ENCODE measurements around the gene ALG12. TPM values are rescaled to one million over a fixed set of nuclear protein-coding genes. Genes with fewer than 3 reads are reported as not detected.

Gene ALG12
- total RNA-seq, 1 experiment from 2014 or later: 18.6 TPM

DNA sequence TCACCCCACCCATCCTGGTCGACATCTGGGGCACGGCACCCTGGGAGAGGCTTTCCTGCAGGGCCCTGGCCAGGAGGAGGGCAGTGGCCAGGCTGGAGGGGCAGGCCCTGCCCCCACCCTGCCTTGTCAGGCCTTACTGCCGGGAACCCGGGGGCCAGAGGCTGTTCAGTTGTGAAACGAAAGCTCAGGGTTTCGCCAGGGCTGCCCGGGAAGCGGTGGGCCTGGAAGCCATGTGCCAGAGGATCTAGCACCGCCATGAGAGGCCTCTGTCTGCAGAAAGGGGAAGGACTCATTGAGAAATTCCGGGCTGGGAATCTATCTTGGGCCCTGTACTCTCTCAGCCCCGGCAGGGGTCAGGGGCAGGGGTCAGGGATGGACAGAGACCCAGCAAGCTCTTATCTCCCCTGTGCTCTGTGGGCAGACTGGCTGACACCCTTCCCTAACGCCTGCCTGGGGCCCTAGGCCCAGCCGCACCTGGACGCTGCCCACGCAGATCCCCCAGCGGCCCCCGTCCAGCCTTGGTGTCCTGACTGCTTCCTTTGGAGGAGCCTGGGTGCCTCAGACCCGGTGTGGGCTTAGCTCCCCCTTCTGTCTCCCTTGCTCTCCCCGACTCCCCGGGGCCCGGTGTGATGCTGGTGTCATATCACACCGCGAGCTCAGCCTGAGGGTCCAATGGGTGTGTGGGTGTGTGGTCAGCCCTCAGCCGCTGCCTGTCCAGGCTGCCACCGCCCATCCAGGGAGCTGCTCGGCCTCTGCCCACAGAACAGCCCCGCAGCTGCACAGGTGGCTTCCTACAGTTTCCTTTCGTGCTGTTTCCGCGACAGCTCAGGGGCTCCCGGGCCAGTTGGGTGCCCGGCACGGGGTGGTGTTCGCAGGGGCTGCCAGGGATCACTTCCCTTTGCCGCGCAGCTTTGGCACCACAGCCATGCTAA, 48.8 kb upstream of the ALG12 start:
- Histone ChIP-seq H3K36me3 (ENCODE audit: insufficient read depth, low read length, poor library complexity, severe bottlenecking) (peaks cover 23% of the 10 kb centered on the region), H3K27me3 (replicated peaks; ENCODE audit: insufficient read depth, low read depth, low read length, poor library complexity) (no peaks in the 10 kb centered on the region), H3K4me3 (ENCODE audit: low read depth, low read length, poor library complexity, severe bottlenecking) (no peak overlapping the region), H3K9me3 (ENCODE audit: low read depth, low read length, poor library complexity, severe bottlenecking) (no peaks in the 10 kb centered on the region), H3K27ac (ENCODE audit: low read depth, low read length, poor library complexity, severe bottlenecking) (no peak overlapping the region), H3K4me1 (ENCODE audit: insufficient read depth, low read length, poor library complexity, severe bottlenecking) (peaks cover 30% of the 10 kb centered on the region)
- POLR2A ChIA-PET (ENCODE audit: low non-redundant PET): no interaction called here
- no peak for TF ChIP-seq EZH2 (IDR thresholded peaks at IDR 0.05; ENCODE audit: borderline replicate concordance, low read depth, low read length, poor library complexity, severe bottlenecking)
- TF ChIP-seq, protein P1, sequence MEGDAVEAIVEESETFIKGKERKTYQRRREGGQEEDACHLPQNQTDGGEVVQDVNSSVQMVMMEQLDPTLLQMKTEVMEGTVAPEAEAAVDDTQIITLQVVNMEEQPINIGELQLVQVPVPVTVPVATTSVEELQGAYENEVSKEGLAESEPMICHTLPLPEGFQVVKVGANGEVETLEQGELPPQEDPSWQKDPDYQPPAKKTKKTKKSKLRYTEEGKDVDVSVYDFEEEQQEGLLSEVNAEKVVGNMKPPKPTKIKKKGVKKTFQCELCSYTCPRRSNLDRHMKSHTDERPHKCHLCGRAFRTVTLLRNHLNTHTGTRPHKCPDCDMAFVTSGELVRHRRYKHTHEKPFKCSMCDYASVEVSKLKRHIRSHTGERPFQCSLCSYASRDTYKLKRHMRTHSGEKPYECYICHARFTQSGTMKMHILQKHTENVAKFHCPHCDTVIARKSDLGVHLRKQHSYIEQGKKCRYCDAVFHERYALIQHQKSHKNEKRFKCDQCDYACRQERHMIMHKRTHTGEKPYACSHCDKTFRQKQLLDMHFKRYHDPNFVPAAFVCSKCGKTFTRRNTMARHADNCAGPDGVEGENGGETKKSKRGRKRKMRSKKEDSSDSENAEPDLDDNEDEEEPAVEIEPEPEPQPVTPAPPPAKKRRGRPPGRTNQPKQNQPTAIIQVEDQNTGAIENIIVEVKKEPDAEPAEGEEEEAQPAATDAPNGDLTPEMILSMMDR (conservative IDR thresholded peaks at IDR 0.05; ENCODE audit: low read depth, low read length): no peak
- intact Hi-C loops (cut with micrococcal nuclease; ENCODE audit: unreplicated experiment): no loop called here
- no peak for DNase-seq (ENCODE audit: low spot score)
- no TSS peak for BruUV-seq (replicated peaks)
- CTCF ChIA-PET: no interaction called here

DNA sequence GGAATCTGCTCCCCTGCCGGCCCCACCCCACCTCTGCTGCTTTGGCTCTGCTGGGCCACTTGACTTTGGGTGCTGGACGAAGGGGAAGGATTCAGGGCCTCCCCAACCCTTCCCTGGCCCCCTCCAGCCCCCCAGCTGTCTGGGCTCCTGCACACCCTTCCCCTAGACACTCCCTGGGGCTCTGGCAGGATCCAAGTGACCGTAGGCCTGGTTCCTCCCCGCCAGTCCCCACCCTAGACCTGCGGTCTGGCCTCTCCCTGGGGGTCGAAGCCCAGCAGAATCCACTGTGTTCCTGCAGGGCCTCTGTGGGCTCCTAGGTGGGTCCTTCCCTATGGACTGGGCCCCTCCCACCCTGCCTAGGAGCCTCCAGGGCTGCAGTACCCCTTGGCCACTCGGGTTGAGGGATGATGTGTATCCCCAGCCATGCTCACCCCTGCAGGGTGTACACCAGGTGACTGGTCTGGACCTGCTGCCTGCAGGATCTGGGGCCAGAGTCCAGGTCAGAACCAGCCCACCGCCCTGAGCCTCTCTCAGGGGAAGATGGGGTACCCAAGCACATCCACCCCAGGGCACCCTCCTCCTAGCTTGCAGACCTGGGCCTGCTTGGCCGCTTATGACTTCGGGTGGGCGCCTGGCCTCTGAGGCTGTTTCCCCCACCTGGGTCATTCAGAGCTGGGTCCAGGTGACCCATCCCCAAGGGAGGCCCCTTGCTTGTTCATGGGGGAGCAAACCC, 48.0 kb upstream of the ALG12 start:
- H3K27me3 ChIP-seq (replicated peaks; ENCODE audit: insufficient read depth, low read depth, low read length, poor library complexity): no peaks in the 10 kb centered on the region
- ChIA-PET POLR2A (ENCODE audit: low non-redundant PET) (no interaction called here), CTCF (no interaction called here)
- H3K27ac ChIP-seq (ENCODE audit: low read depth, low read length, poor library complexity, severe bottlenecking): peak overlapping the region; percentile 61
- DNase-seq (ENCODE audit: low spot score): no peak
- peaks cover 28% of the 10 kb centered on the region for H3K36me3 ChIP-seq (ENCODE audit: insufficient read depth, low read length, poor library complexity, severe bottlenecking)
- no peak for TF ChIP-seq EZH2 (IDR thresholded peaks at IDR 0.05; ENCODE audit: borderline replicate concordance, low read depth, low read length, poor library complexity, severe bottlenecking)
- TF ChIP-seq, protein P1 (conservative IDR thresholded peaks at IDR 0.05; ENCODE audit: low read depth, low read length): no peak
- intact Hi-C loops (cut with micrococcal nuclease; ENCODE audit: unreplicated experiment): no loop called here
- H3K4me1 ChIP-seq (ENCODE audit: insufficient read depth, low read length, poor library complexity, severe bottlenecking): peaks cover 29% of the 10 kb centered on the region
- BruUV-seq (replicated peaks): no TSS peak
- no peaks in the 10 kb centered on the region for H3K9me3 ChIP-seq (ENCODE audit: low read depth, low read length, poor library complexity, severe bottlenecking)
- H3K4me3 ChIP-seq (ENCODE audit: low read depth, low read length, poor library complexity, severe bottlenecking): no peak overlapping the region

DNA sequence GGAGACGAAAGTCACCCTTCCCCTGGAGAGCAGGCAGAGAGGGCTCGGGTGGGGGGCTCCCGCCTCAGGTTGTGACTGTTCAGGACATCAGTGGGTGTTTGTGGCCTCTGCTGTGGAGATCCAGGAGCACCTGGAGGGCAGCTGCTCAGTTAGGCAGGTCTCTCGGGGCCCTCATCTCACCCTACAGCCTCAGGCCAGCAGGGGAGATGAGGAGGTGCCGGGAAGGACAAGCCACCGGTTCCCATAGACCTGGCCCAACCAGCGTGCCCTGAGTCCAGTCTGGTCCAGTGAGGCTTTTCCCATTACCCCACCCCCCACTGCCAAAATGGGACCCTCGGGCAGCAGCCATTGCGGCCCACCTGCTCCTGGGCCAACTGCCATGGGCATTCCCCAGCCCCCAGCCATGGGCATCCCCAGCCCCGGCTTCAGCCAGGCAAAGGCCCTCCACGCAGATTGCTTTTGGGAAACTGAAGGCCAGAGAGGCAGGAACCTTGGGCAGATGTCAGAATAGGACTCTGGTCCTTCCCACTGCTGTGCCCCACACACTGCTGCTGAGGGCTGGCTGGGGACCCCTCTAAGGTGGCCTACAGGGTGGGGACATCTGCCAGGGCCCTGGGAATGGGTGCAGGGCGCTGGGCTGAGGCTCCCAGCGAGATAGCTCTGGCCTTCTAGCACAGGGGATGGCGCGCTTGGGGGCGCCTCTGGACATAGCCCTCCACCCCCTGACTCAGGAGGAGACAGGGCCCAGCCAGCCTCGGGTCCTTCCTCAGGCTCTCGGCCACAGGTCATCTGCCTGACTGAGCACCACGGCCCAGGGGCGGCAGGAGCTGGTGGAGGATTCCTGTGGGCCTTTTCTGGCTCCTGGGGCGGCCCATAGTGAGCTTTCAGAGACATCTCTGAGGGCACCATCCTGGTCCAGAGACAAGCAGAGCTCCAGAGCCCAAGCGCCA, 47.1 kb upstream of the ALG12 start:
- peak overlapping the region; percentile 61 for H3K27ac ChIP-seq (ENCODE audit: low read depth, low read length, poor library complexity, severe bottlenecking)
- no peak for DNase-seq (ENCODE audit: low spot score)
- POLR2A ChIA-PET (ENCODE audit: low non-redundant PET): no interaction called here
- no peak for TF ChIP-seq EZH2 (IDR thresholded peaks at IDR 0.05; ENCODE audit: borderline replicate concordance, low read depth, low read length, poor library complexity, severe bottlenecking)
- TF ChIP-seq, protein P1 (conservative IDR thresholded peaks at IDR 0.05; ENCODE audit: low read depth, low read length): no peak
- no peaks in the 10 kb centered on the region for H3K9me3 ChIP-seq (ENCODE audit: low read depth, low read length, poor library complexity, severe bottlenecking)
- CTCF ChIA-PET: no interaction called here
- H3K4me1 ChIP-seq (ENCODE audit: insufficient read depth, low read length, poor library complexity, severe bottlenecking): peaks cover 21% of the 10 kb centered on the region
- no peak overlapping the region for H3K4me3 ChIP-seq (ENCODE audit: low read depth, low read length, poor library complexity, severe bottlenecking)
- BruUV-seq (replicated peaks): no TSS peak
- H3K36me3 ChIP-seq (ENCODE audit: insufficient read depth, low read length, poor library complexity, severe bottlenecking): peaks cover 28% of the 10 kb centered on the region
- no peaks in the 10 kb centered on the region for H3K27me3 ChIP-seq (replicated peaks; ENCODE audit: insufficient read depth, low read depth, low read length, poor library complexity)
- intact Hi-C loops (cut with micrococcal nuclease; ENCODE audit: unreplicated experiment): no loop called here
